IPS-20b (cell line): ENCODE measurements around the gene HABP2.

Experiments
- H3K27ac ChIP-seq: one replicate; pipeline ENCODE4 v1.5.1; 2013; ENCODE audit warnings: low read length
- H3K27me3 ChIP-seq: 2 replicates; pipeline ENCODE4 v1.6.1; 2013; ENCODE audit warnings: mild to moderate bottlenecking, low read length, inconsistent platforms; ENCODE audit not compliant: insufficient read depth
- H3K36me3 ChIP-seq: 2 replicates; pipeline ENCODE4 v1.6.1; 2013; ENCODE audit warnings: low read depth, mild to moderate bottlenecking, inconsistent platforms, low read length, moderate library complexity; ENCODE audit not compliant: insufficient read depth
- H3K4me1 ChIP-seq: 2 replicates; pipeline ENCODE4 v1.6.1; 2013; ENCODE audit warnings: mild to moderate bottlenecking, control low read depth, inconsistent platforms, low read length, moderate library complexity; ENCODE audit not compliant: insufficient read depth
- H3K4me3 ChIP-seq: 2 replicates; pipeline ENCODE4 v1.5.1; 2013; ENCODE audit warnings: mild to moderate bottlenecking, low read length, inconsistent platforms
- H3K9ac ChIP-seq: 2 replicates; pipeline ENCODE4 v1.6.1; 2013; ENCODE audit warnings: low read depth, mild to moderate bottlenecking, inconsistent platforms, low read length, moderate library complexity
- H3K9me3 ChIP-seq: 2 replicates; pipeline ENCODE4 v1.6.1; 2013; ENCODE audit warnings: mild to moderate bottlenecking, low read depth, low read length, inconsistent platforms; ENCODE audit not compliant: insufficient read depth

The HABP2 gene

GRCh38 chr10:113528876-113529275, 24.0 kb upstream of the HABP2 start:
- Histone ChIP-seq H3K4me1 (no peaks in the 10 kb centered on the region), H3K36me3 (no peaks in the 10 kb centered on the region), H3K4me3 (no peak overlapping the region), H3K9ac (no peak overlapping the region), H3K27me3 (peaks cover 34% of the 10 kb centered on the region; the same call in 1 of the 2 replicates), H3K27ac (no peak overlapping the region), H3K9me3 (no peaks in the 10 kb centered on the region)

GRCh38 chr10:113529575-113529974, 23.3 kb upstream of the HABP2 start:
- no peaks in the 10 kb centered on the region for H3K4me1 ChIP-seq
- peaks cover 33% of the 10 kb centered on the region; the same call in 1 of the 2 replicates for H3K27me3 ChIP-seq
- H3K9ac ChIP-seq, result no peak overlapping the region
- no peaks in the 10 kb centered on the region for H3K36me3 ChIP-seq
- no peak overlapping the region for H3K27ac ChIP-seq
- H3K9me3 ChIP-seq, result no peaks in the 10 kb centered on the region
- H3K4me3 ChIP-seq, result no peak overlapping the region

DNA sequence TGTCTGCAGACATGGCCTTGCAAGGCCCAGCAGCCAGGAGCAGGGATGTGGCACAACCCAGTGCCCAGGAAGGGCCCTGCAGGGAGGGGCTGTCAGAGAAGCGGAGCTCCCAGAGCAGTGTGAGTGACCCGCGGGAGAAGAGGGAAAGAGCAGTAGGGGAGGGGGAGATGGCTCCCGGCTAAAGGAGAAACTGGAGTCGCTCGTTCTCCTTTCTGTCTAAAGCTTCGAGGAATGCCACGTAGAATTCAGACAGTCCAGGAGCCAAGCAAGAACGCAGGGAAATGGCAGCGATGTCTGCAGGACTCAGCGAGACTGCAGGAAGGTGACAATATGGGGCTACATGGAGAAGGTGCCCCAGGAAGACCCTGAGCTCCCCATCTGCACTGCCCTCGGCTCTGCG, 22.4 kb upstream of the HABP2 start:
- Histone ChIP-seq H3K4me3 (no peak overlapping the region), H3K9ac (no peak overlapping the region), H3K4me1 (no peaks in the 10 kb centered on the region), H3K27ac (no peak overlapping the region), H3K27me3 (peaks cover 25% of the 10 kb centered on the region; the same call in 1 of the 2 replicates), H3K36me3 (no peaks in the 10 kb centered on the region), H3K9me3 (no peaks in the 10 kb centered on the region)

DNA sequence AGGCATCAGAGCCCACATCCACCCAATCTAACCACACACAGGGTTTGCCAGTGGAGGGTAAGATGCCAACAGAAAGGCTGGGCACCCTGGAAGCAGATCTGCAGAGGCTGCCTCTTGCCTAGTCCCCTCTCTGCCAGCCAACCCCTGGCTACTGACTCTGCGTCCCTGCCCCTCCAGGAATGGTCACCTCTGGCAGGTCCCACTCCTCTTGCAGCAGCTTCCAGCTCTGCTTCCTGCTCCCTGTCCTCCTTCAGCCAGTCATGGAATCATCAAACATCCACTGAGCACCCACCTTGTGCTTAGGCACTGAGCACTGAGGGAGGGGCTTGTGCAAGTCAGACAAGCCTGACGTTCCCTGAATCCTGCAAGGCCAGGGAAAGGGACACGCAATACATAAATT, 20.1 kb upstream of the HABP2 start:
- Histone ChIP-seq H3K4me1 (no peaks in the 10 kb centered on the region), H3K27me3 (peaks cover 25% of the 10 kb centered on the region; the same call in 1 of the 2 replicates)

GRCh38 chr10:113533801-113534200, 19.1 kb upstream of the HABP2 start:
- H3K4me1 ChIP-seq, result no peaks in the 10 kb centered on the region
- H3K4me3 ChIP-seq, result no peak overlapping the region
- no peaks in the 10 kb centered on the region for H3K9me3 ChIP-seq
- H3K9ac ChIP-seq, result no peak overlapping the region
- no peak overlapping the region for H3K27ac ChIP-seq
- no peaks in the 10 kb centered on the region for H3K36me3 ChIP-seq
- peaks cover 17% of the 10 kb centered on the region; the same call in 1 of the 2 replicates for H3K27me3 ChIP-seq

More for the DNA sequence above, 20.1 kb upstream of the HABP2 start:
- Histone ChIP-seq H3K9me3 (no peaks in the 10 kb centered on the region), H3K36me3 (no peaks in the 10 kb centered on the region), H3K27ac (no peak overlapping the region), H3K9ac (no peak overlapping the region), H3K4me3 (no peak overlapping the region)

DNA sequence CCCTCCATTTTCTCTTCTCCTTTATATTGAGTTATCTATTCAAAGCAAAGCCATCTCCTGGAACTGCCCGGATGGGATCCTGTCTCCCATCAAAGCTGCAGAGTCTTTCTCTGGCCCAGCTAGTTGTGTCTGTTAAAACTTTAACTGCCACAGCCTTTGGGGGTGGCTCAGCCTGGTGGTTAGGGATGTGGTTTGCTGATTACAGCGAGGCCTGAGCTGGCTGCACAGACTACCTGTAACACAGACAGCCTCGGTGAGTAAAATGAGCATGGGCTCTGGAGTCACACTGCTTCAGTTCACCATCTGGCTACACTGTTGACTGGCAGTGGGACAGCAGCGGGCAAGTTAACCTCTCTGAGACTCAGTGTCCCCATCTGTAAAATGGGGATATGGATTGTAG, 18.4 kb upstream of the HABP2 start:
- Histone ChIP-seq H3K9me3 (no peaks in the 10 kb centered on the region), H3K27ac (no peak overlapping the region), H3K4me1 (no peaks in the 10 kb centered on the region), H3K4me3 (no peak overlapping the region), H3K9ac (no peak overlapping the region), H3K27me3 (peaks cover 11% of the 10 kb centered on the region; the same call in 1 of the 2 replicates), H3K36me3 (no peaks in the 10 kb centered on the region)

DNA sequence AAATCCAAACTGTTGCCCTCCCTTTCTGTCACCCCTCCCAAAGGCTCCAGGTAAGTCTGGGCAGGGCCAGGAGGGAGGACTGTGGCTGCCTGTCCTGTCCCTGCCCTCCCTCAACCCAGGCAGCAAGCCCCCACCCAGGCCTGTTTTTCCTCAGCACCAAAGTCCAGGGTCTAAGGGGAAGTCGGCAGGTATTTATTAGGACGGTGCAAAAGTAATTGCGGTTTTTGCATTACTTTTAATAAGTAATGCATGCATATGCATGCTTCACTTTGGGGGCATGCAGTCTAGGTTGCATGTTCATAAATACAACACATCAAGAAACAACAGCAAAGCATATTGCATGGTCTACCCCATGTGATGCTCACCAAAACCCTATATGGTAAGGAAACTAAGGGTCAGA, 15.2 kb upstream of the HABP2 start:
- Histone ChIP-seq H3K4me1 (no peaks in the 10 kb centered on the region), H3K9me3 (no peaks in the 10 kb centered on the region), H3K27ac (no peak overlapping the region), H3K9ac (no peak overlapping the region), H3K27me3 (peaks cover 9% of the 10 kb centered on the region; the same call in 1 of the 2 replicates), H3K4me3 (no peak overlapping the region), H3K36me3 (no peaks in the 10 kb centered on the region)

DNA sequence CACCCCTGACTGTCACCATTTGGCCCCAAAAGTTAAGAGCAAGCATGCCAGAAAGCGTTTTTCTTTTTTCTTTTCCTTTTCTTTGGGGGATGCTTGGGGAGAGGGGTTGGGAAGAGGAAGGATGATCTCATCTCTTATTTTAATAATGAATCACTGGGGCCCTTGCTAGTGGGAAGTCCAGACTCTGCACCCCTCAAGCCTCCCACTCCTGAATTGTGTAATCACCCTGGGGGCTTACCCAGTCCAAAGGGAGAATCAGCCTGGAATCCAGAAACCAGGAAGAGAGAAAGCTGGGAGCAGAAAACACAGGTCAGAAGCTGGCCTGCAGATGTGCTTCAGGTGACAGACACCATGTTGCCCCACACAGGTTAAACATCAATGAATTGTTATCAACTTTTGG, 14.7 kb upstream of the HABP2 start:
- Histone ChIP-seq H3K4me3 (no peak overlapping the region), H3K36me3 (no peaks in the 10 kb centered on the region), H3K27ac (no peak overlapping the region), H3K4me1 (no peaks in the 10 kb centered on the region), H3K9ac (no peak overlapping the region), H3K27me3 (peaks cover 9% of the 10 kb centered on the region; the same call in 1 of the 2 replicates), H3K9me3 (no peaks in the 10 kb centered on the region)

DNA sequence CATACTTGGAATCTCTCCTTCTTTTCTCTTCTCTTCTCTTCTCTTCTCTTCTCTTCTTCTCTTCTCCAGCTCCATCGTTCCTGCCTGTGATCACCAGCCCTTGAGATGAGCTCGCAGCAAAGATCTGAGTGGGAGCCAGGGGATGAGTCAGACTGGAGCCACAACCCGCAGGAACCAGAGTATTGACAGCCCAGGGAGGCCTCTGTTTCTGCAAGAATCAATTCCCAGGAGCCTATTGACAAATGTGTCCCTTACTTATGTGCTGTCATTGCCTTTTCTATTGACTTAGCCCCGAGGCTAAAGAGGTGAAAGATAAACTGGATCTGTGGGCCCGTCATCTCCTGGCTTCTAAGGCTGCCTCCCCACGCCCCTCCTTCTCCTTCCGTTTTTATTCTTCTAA, 13.1 kb upstream of the HABP2 start:
- H3K27ac ChIP-seq, result no peak overlapping the region
- H3K4me3 ChIP-seq, result no peak overlapping the region
- no peaks in the 10 kb centered on the region for H3K9me3 ChIP-seq
- H3K27me3 ChIP-seq, result peaks cover 22% of the 10 kb centered on the region
- H3K9ac ChIP-seq, result no peak overlapping the region
- H3K36me3 ChIP-seq, result no peaks in the 10 kb centered on the region
- no peaks in the 10 kb centered on the region for H3K4me1 ChIP-seq

DNA sequence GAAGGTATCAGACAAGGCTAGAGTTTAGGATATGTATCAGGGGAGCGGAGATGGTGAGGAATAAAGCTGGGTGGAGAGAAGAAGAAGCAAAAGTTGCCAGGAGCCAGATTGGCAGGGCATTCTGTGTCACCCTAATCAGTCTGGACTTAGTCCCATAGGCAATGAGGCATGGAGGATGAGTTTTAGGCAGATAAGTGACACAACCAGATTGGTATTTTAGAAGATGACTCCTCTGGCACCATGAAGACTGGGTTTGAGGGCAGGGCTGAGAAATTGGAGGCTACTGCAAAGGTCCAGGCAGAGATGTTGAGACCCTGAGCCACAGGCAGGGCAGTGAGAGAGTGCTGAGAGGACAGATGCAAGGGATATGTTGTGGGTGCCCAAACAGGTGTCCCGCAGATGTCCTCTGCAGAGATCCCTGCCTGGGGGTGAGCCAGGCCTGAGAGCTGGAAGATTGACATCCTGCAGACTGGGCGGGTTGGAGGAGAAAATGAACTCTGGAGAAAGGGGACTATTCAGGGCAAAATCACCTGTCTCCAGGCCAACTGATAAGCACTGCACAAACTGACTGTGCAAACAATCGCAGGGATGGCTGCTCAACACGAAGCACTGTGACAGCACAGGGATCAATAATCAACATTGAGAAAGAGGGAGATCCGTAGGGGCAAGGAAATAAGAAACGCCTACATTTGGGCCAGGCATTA, 11.9 kb upstream of the HABP2 start:
- no peaks in the 10 kb centered on the region for H3K9me3 ChIP-seq
- H3K4me3 ChIP-seq, result no peak overlapping the region
- no peaks in the 10 kb centered on the region for H3K36me3 ChIP-seq
- H3K9ac ChIP-seq, result no peak overlapping the region
- H3K27me3 ChIP-seq, result peaks cover 22% of the 10 kb centered on the region
- H3K4me1 ChIP-seq, result no peaks in the 10 kb centered on the region
- no peak overlapping the region for H3K27ac ChIP-seq

- Histone ChIP-seq H3K9ac (no peak overlapping the region), H3K4me3 (no peak overlapping the region), H3K27me3 (peaks cover 26% of the 10 kb centered on the region), H3K36me3 (no peaks in the 10 kb centered on the region), H3K27ac (no peak overlapping the region), H3K4me1 (no peaks in the 10 kb centered on the region), H3K9me3 (no peaks in the 10 kb centered on the region)
Observed at GRCh38 chr10:113541549-113541927, 11.3 kb upstream of the HABP2 start.

- H3K27me3 ChIP-seq, result peaks cover 43% of the 10 kb centered on the region
- no peak overlapping the region for H3K4me3 ChIP-seq
- no peak overlapping the region for H3K9ac ChIP-seq
- no peaks in the 10 kb centered on the region for H3K36me3 ChIP-seq
- no peak overlapping the region for H3K27ac ChIP-seq
- H3K9me3 ChIP-seq, result no peaks in the 10 kb centered on the region
- no peaks in the 10 kb centered on the region for H3K4me1 ChIP-seq
Observed at GRCh38 chr10:113543107-113543955, 9.5 kb upstream of the HABP2 start.
